Daoy (cell line): Measurements from ENCODE around the gene GRHL3. TPM values are rescaled to one million over a fixed set of nuclear protein-coding genes. Genes with fewer than 3 reads are reported as not detected.
"Not testable (repeated sequence)": the region's sequence is repeated elsewhere in the genome, so short reads cannot be mapped to it uniquely, and the experiment has no call there.

Experiments used
- DNase-seq: peaks from one replicate; pipeline ENCODE4 v3.0.0-alpha.2; 2015; ENCODE audit warnings: low read depth
- total RNA-seq: library from RNA; depleted of rRNA; stranded (reverse); fragments of >200 nt; shearing (Covaris generic); gene quantifications from 2 replicates; pipeline ENCODE4 v1.2.3, GENCODE V29; 2014; rRNA removed

The GRHL3 gene
- total RNA-seq, result not detected in 2 replicates

DNA sequence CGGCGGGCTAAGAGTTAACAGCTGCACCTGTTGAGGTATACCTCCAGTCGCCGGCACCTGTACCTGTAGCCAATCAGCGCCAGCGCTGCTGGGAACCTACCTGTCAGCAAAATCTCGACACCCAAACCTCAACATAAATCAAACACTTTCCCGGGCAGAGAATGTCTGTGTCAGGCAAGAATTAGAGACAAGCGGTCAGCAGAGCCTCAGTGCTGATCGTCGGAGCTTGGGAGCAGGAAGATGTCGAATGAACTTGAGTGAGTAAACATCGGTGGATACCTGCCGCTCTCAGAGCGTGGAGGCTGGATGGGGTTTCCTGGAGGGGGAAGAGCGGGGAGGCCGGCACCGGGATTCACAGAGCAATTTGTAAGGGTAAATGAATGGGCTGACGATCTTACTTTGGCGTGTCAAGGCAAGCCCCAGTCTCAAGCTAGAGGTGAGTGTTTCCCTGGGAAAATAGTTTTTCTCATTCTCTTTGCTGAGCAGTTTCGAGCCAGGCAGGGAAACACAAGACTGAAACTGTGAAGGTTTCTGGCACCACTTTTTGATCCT is at the start of gene GRHL3:
TSS of gene GRHL3 (plus strand) at position 46 of the 552 bp plus-strand sequence. CDS start at position 241, 195 bp downstream.
- DNase-seq, result peak; percentile 18

DNA sequence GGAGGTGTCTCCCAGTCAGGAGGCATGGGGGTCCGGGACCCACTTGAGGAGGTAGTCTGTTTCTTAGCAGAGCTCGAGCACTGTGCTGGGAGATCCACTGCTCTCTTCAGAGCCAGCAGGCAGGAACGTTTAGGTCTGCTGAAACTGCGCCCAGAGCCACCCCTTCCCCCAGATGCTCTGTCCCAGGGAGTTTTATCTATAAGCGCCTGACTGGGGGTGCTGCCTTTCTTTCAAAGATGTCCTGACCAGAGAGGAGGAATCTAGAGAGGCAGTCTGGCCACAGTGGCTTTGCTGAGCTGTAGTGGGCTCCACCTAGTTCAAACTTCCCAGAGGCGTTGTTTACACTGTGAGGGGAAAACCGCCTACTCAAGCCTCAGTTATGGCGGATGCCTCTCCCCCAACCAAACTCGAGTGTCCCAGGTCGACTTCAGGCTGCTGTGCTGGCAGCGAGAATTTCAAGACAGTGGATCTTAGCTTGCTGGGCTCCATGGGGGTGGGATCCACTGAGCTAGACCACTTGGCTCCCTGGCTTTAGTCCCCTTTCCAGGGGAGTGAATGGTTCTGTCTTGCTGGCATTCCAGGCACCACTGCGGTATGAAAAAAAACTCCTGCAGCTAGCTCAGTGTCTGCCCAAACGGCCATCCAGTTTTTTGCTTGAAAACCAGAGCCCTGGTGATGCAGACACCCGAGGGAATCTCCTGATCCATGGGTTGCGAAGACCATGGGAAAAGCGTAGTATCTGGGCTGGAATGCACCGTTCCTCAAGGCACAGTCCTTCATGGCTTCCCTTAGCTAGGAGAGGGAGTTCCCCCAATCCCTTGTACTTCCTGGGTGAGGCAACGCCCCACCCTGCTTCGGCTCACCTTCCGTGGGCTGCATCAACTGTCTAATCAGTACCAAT is 44.7 kb upstream of the GRHL3 start:
- DNase-seq, result not testable (repeated sequence)

GRCh38 chr1:24275104-24275410 is 44.1 kb upstream of the GRHL3 start:
- no peak for DNase-seq

DNA sequence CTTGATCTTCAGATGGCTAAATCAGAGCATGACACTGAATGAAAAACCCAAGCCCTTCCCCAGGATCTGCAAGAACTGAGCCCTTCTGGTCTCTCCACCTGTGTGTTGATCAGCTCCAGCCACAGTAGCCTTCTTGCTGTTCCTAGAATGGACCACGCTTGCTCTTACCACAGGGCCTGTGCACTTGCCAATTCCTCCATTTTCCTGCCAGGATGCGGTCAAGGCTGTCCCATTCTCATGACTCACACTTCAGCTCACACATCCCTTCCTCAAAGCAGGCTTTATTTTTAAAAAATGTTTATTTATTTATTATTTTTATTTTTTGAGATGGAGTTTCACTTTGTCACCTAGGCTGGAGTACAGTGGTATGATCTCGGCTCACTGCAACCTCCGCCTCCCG is 43.6 kb upstream of the GRHL3 start:
- DNase-seq, result peak; percentile 89

- no peak for DNase-seq
Measured at GRCh38 chr1:24276791-24277190, 42.4 kb upstream of the GRHL3 start.

- DNase-seq, result peak; percentile 79
Measured at GRCh38 chr1:24277420-24278169, 41.6 kb upstream of the GRHL3 start.

DNA sequence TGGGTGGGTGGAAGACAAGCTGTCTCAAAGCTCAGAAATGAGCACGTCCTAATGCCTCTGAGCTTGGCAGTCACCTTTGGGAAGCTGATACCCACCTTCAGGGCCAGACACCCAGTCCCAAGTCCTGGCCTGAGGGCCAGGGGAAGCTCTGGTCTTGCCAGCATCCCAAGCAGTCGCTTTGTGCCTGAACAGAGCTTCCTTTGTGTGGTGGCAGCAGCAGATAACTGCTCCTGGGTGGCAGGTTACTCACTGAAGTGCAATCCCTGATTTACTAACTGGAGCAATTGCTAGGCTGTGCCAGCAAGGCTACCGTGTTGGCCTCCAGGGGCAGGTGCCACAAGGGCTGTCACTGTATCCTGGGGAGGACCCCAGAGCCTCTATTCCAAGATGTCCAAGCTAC is 40.4 kb upstream of the GRHL3 start:
- no peak for DNase-seq

DNA sequence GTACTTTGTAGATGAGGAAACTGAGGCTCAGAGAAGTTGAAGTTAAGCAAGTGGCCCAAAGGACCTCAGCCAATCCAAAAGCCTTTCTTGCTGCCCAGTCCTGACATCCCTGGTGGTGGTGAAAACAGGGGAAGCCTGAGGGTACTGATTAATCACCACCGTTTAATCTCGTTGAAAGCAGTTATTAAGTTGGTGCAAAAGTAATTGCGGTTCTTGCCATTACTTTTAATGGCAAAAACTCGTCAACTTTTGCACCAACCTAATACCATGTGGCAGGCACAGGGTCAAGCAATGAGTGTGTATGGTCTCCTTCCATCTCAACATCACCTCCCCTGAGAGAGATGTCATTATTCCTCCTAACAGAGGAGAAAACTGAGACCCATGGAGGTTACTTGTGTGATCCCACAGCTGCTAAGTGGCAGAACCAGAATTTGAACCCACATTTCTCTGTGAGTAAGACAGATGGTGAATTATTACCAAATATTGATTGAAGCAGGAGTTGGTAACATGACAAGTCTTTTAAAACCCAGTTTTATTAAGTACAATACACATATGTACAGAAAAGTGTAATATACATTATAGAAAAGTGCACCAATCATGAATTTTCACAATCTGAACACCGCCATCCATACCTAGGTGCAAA is 39.4 kb upstream of the GRHL3 start:
- DNase-seq, result no peak

GRCh38 chr1:24281591-24281990 is 37.6 kb upstream of the GRHL3 start:
- DNase-seq, result no peak

GRCh38 chr1:24282491-24282890 is 36.7 kb upstream of the GRHL3 start:
- DNase-seq, result no peak

- peak; percentile 88 for DNase-seq
Measured at GRCh38 chr1:24283326-24284155, 35.6 kb upstream of the GRHL3 start.

- DNase-seq, result peak; percentile 79
Measured at GRCh38 chr1:24284156-24284471, 35.0 kb upstream of the GRHL3 start.

DNA sequence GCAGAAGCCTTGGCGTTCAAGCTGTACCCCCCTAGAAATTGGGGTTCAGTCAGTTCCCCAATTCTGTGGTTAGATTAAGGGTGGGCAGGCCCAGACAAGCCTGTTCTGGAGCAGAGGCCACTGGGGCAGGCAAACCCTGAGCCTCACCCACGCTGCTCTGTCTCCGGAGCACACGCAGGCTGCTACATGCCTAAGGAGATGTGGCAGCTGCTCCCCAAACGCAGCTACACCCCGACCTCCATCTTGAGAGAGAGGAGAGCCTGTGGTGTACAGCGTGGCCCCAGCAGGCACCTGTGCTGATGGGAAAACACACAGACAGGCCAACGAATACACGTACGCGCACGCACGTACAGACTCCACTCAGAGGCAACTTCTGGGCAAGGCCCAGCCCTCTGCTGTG is 33.9 kb upstream of the GRHL3 start:
- DNase-seq, result no peak

- no peak for DNase-seq
Measured at GRCh38 chr1:24286246-24287010, 32.7 kb upstream of the GRHL3 start.

DNA sequence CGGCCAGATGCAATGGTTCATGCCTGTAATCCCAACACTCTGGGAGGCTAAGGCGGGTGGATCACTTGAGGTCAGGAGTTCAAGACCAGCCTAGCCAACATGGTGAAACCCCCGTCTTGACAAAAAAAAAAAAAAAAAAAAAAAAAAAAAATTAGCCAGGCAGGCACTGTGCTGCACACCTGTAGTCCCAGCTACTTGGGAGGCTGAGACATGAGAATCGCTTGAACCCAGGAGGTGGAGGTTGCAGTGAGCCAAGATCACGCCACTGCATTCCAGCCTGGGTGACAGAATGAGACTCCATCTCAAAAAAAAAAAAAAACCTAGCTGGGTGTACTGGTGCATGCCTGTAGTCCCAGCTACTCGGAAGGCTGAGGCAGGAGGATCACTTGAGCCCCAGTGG is 31.4 kb upstream of the GRHL3 start:
- not testable (repeated sequence) for DNase-seq

DNA sequence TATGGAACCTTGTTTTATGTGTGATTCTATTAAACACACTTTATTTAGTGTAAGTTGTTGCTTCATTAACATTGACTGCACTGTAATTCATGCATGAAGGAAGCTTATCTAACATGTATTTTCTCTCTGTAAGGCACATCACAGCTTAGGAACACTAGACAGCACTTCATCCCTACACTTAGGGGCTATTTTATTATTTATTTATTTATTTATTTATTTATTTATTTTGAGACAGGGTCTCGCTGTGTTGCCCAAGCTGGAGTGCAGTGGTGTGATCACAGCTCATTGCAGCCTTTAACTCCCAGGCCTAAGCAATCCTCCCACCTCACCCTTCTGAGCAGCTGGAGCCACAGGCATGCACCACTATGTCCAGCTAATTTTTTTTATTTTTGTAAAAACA is 30.7 kb upstream of the GRHL3 start:
- DNase-seq, result no peak

DNA sequence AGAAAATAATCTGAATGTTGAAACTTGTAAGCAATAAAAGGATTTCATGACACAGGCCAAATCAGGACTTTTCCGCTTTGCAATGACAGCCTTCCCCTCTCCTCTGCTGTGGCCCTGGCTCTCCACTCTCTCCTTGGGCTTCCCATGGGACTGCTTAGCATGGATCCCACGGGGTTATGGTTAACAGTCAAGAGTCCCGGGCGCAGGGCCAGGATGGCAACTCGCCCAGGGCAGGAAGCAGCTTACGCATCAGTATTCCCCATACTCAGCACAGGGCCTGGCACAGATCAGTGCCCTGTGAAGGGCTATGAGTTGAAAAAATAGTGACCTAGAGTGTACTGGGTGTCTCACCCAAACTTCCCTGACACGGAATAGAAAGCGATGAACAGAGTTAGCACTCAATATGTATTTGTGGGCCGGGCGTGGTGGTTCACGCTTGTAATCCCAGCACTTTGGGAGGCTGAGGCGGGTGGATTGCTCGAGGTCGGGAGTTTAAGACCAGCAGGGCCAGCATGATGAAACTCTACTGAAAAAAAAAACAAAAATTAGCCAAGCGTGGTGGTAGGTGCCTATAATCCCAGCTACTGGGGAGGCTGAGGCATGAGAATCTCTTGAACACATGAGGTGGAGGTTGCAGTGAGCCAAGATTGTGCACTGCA is 29.1 kb upstream of the GRHL3 start:
- peak; percentile 99 for DNase-seq

GRCh38 chr1:24290933-24291487 is 28.1 kb upstream of the GRHL3 start:
- DNase-seq, result no peak

DNA sequence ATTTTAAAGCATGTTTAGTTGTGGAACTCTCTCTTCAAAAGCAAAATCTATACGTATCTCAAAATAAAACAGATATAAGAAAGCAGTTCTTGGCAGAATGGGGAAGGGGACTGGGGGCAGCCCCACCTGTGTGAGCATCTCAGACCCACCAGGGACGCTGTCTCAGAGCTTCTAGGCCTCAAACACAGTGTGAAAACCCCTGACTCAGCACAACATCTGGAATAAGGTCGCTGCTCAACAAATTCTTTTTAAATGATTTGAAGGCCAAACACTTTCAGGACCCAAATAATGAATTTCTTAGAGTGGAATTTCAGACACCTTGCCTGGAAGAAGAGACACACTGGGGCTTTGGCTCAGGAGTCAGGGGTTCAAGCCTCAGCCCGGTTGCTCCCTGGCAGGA is 27.1 kb upstream of the GRHL3 start:
- DNase-seq, result no peak

- DNase-seq, result no peak
Measured at GRCh38 chr1:24292887-24293286, 26.3 kb upstream of the GRHL3 start.
